GM19240 (cell line): Measurements from ENCODE around the gene ARHGAP8.

Experiments used
- DNase-seq: peaks from one replicate; pipeline ENCODE4 v3.0.0; 2011; ENCODE audit warnings: low spot score; ENCODE audit not compliant: insufficient read length

Gene ARHGAP8

DNA sequence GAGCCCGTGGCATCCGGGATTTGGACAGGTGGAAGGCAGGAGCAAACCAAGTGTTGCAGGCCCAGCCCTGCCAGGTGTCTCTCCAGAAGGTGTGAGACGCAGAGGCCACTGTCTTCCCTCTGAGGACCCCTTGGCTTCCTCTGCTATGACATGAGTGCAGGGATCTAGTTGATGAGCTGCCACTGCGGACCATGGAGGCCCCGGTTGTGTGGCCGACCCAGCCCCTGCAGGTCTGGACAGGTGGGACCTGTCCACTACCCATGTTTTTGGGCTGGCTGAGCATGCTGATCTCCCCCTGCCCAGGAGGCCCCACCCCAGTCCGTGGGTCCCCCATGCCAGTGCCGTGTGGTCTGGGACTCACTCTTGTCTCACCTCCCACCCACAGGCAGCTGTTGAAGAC is 27.5 kb upstream of the ARHGAP8 start:
- DNase-seq = no peak

DNA sequence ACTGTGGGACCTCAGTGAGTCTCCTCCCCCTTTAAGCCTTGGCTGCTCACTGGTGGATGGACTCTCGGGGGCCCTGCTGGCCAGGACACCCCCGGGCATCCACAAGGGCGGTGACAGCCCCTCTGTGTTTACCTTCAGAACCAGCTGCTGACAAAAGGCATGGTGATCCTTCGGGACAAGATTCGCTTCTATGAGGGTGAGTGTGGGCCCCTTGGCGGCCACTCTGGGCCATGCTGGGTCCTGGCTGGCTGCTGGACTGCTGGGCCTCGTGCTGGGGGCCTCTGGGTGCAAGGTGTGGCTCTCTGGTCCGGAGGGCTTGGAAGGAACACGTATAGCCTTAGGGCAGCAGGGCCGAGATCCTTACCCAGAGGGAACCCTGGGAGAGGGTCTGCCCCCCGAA is 25.9 kb upstream of the ARHGAP8 start:
- no peak for DNase-seq

DNA sequence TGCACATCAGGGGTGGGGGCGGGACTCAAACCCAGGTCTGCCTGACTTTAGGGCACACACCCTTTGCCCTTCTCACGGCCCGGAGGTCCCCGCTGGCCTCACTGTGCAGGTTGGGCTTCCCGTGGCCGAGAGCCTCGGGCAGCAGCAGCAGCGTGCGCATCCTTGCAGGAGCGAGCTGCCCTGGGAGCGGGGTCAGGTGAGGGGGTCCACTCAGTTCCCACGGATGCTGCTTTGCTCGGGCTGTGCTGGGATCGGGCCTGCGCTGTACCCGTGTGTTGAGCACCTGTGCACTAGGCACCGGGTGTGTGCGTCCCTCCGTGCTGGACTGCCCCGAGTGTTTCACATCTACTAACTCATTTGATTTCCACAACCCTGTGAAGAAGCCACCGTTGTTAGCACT is 25.2 kb upstream of the ARHGAP8 start:
- no peak for DNase-seq

DNA sequence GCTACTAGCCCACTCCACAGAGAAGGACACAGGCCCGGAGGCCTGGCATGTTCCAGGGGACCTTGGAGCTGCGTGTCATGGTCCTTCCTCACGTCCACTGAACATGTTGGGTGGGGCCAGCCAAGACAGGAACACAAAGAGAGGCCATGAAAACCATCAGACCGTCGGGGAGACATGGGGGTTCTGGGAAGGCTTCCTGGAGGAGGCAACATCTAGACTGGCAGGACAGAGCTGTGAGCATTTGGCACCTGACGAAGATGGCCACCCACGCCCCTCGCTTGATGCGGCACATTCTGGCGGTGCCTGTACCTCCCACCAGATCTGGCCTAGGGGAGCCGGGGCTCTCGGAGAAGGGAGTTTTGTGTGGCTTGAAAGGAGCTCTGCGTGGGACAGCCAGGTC is 24.7 kb upstream of the ARHGAP8 start:
- no peak for DNase-seq

DNA sequence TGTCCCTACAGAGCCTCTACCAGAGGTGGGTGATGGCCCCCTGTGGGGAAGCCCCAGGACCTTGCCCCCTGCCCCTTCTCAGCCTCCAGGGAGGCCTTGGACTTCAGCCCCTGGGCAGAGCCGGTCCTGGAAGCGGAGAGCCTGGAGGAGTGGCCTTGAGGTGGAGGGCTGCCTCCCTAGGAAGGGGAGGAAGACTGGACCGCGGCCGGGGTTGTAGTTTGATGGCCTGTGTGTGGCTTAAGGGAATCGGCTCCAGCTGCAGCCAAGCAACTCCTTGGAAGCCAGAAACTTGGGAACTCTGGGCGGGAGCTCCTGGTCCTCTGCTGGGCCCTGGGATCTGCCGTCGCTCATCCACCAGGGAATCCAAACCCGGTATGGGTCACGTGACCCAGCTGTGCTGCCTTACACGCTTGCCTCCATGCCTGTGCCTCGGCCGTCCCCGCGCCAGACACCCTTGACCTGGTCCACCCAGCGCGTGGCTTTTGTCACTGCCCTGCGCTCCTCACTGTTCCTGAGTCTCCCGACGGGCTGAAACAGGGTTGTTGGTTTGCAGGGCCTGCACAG is 23.5 kb upstream of the ARHGAP8 start:
- DNase-seq = no peak

DNA sequence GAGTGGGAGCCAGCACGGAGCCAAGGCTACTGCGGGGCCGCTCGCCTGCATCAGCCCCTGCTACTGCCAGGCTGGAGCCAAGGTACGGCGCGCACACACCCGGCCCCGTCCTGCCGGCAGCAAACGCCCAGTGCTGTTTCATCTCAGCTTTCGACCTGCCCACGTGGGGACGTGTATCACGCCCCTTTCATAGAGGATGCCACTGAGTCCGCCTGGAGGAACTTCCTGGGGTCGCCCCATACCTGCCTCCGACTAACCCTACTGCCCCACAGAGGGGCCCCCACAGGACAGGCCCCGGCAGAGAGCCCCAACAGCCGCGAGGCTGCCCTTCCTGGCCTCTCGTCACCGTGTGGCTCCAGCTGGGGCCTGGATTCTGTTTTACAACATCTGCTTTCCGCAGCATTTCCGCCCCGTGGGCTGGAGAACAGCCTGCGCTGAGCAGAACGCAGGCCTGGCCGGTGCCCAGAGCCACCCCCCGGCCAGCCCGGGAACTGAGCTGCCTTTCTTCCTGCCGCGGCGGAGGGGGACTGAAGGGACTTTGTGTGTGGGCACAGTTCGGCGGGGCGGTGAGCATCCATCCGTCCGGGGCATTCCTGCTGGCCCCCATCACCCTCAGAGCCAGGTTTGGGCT is 22.9 kb upstream of the ARHGAP8 start:
- no peak for DNase-seq

DNA sequence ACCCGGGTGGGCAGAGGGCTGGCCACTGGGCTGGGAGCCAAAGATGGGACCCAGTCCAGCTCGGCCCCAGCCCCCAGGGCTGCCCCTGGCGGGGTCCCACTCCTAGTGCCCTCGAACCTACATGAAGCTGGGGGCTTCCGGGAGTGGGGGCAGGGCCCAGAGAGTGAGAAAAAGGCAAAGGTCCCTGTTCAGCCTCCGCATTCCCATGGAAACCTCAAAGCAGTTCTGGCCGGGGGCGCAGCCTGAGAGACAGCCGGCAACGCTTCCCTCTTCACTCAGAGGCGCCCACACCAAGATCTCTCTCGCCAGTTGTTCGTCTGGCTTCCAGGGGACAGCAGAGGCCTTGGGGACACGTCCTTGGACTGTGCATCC is 22.4 kb upstream of the ARHGAP8 start:
- DNase-seq = no peak

DNA sequence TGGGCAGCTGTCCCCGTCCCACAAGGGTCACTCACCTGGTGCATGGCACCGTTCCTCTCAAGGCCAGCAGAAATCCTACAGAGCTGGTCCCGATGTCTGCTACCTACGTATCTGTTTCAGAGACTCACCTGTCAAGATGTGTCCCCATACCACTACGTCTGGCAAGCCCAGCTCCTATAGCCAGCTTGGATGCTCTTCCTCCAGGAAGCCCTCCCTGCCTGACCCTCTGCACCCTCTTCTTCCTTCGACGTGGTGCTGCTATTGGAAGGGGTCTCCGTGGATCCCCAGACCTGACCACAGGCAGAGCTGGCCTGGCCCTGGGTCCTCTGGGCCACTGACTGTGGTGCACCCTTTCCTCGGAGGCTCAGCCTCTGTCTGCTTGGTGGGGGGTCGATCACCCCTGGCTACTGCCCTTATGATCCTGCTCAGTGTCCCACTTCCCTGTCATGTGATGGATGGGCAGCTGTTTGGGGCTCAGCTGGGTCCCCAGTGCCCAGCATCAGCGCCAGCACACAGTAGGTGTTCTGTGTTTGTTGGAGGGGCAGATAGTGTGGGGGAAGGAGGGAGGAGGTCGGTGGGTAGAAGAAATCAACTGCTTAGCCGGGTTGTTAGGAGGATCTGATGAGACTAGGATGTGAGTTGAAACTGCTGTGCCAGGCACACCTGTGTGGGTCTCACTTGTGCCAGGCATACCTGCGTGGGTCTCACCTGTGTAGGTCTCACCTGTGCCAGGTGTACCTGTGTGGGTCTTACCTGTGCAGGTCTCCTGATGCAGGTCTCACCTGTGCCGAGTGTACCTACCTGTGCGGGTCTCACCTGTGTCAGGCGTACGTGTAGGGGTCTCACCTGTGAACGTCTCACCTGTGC is 21.7 kb upstream of the ARHGAP8 start:
- no peak for DNase-seq

DNA sequence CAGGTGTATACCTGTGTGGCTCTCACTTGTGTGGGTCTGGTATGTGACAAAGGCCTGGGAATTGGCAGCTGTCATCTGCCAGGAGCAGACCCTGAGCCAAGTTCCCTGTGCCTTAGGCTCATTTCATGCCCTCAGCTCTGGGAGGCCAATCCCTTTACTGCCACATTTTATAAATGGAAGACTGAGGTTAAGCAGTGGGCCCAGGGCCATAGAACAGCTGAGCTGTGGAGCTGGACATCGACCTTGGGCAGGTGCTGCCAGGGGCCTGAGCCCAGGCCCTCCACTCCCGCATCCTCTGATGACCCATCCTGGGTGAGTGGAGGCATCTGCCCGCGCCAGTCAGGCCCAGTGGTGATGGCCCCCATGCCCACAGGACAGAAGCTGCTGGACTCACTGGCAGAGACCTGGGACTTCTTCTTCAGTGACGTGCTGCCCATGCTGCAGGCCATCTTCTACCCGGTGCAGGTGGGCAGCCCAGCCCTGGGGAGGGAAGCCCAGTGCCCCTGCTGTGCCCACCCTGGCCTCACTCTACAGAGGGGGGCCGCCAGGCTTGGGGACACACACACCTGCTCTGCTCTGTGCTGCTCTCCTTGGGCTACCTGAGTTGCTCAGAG is 20.9 kb upstream of the ARHGAP8 start:
- no peak for DNase-seq

DNA sequence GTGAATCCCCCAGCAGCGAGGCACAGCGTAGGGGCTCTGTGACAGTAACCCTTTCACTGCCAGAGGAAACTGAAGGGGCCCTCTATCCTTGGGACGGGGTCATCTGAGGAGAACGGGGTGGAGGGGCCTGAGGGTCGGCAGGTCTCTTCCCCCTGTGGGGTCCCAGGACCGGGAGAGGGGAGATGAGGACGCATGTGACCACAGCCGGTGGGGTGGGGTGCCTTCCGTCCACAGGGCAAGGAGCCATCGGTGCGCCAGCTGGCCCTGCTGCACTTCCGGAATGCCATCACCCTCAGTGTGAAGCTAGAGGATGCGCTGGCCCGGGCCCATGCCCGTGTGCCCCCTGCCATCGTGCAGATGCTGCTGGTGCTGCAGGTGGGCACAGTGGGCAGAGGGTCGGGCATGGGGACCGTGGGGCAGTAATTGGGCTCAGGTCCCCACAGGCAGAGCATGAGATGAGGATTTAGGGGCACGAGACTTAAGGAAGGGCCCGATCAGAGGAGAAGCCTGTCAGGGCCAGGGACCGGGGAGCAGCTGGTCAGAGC is 20.3 kb upstream of the ARHGAP8 start:
- no peak for DNase-seq

DNA sequence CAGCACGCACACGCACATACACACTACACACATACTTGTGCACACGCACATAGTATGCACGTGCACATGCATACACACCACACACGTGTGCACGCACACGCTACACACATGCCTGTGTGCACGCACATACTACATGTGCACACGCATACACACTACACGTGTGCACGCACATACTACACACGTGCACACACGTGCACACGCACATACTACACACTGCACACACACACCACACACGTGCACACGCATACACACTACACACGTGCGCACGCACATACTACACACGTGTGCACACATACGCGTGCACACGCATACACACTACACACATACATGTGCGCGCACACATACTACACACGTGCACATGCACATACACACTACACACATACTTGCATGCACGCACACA is 19.7 kb upstream of the ARHGAP8 start:
- no peak for DNase-seq

DNA sequence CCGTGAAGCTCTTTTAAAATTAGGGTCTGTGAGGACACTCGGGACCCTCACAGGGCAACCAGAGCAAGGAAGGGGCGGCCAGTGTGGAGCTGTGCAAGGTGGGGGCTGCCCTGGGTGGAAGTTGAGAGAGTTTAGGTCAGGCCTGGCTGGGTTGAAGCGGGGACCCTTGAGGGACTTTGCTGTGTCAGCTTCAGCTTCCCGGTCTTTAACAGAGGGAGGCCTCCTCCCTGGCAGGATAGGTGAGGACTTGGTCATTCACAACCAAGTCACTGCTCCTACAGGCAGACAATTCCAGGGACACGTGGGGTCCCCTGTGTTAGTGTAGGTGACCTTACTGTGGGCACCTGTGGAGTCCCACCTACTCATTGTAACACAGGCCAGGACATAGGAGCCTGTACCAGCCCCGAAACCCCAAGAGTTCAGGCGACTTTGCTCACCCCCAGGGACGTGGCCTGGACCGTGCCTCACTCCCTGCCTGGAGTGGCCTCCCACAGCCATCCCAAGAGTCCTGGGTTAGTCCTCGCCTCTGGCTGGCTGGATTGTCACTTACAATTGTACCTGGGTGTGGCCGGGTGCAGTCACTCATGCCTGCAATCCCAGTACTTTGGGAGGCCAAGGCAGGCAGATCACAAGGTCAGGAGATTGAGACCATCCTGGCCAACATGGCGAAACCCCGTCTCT is 18.8 kb upstream of the ARHGAP8 start:
- no peak for DNase-seq

DNA sequence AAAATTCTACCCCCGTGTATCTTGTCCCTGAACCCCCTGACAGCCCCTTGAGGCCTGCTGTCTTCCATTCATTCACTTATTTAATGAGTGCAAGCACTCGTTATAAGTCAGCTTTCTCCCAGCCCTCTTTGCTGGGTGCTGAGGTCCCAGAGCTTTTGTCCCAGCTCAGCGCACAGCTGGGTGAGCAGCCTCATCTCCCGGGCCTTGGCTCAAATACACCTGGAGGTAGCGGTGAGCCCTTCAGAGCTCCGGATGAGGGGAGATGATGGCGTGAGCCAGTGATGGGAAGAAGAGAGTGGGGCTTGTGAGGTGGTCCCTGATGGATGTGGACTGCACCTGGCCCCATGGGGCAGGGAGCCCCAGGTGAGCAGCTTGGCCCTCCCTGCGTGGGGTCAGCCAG is 18.1 kb upstream of the ARHGAP8 start:
- DNase-seq = no peak

DNA sequence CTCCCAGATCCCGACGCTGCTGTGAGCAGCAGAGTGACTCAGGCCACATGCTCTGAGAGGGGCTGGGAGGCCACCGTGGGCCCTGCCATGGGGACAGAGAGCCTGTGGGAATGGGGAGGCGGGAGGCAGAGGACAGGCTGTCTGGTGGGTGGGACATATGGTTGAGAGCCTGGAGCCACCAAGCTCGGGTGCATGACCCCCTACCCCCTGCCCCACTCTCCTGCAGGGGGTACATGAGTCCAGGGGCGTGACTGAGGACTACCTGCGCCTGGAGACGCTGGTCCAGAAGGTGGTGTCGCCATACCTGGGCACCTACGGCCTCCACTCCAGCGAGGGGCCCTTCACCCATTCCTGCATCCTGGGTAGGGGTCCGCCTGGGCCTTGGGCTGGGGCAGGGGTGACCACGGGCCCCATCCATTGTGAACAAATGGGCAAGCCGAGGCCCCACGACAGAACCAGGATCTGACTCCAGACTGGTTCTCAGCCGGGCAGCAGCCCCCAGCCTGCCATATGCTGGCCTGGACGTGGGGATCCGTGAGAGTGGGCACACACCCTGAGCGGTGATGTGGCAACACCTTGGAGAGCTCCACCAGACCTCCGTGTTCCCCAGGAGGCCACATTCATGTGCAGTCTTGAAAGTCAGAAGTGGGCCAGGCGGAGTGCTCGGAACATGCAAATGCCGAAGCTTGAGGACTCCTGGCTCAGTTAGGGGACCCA is 17.4 kb upstream of the ARHGAP8 start:
- no peak for DNase-seq

DNA sequence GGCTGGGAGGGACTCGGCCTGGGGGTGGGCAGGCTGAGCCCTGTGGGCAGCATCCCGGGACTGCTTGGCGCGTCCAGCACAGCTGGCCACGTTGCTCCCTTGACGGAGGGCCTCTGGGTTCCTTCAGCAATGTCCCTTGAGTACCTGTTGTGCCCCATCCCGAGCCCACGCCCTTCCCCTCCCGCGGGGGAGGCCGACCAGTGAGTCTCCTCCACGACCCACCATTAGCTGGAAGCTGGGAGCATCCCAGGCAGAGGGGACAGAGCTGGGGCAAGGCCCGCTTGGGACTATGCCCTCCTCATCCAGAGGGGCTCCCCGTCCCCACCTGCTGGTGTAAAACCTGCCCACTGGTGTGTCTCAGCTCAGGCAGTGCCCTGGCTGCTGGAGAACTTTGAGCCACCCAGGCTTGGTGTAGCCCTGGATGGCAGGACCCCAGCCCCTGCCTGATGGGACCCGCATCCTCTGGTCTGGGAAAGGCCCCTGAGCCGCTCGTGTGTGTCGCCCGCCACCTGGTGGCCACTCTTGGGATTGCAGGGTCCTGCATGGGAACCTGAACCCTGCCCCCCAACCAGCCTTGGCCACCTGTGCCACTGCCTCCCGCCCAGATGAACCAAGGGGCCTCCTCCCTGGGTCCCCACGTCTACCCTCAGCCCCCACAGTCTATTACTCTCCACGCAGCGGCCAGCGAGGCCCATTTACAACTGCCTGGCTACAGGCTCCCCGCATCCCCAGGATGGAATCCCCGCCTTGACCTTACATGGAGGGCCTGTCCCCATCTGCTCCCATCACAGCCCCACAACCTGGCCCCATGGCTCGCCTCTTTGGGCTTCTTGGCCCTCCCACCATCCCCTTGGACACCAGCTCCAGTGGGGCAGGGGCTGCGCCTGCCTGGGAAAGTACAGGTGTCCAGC is 16.6 kb upstream of the ARHGAP8 start:
- peak; percentile 74 for DNase-seq

DNA sequence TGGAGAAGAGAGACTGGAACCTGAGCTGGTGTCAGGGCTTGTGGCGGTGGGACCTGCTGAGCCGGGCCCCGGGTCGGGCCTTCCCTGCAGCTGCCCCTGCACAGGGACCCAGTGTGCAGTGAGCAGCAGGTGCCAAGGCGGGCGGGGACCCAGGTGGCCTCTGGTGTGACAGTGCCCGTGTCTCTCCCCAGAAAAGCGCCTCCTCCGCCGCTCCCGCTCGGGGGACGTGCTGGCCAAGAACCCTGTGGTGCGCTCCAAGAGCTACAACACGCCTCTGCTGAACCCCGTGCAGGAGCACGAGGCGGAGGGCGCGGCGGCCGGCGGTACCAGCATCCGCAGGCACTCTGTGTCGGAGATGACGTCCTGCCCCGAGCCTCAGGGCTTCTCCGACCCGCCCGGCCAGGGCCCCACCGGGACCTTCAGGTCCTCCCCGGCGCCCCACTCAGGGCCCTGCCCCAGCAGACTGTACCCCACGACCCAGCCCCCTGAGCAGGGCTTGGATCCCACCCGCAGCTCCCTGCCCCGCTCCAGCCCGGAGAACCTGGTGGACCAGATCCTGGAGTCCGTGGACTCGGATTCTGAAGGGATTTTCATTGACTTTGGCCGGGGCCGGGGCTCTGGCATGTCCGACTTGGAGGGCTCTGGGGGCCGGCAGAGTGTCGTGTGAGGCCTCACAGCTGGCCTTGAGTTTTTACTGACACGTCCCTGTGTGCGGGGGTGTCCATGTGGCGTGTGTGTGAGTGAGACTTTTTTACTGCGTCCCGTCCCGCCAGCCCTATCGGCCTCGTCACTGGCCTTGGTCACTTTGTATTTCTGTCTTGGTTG is 15.6 kb upstream of the ARHGAP8 start:
- no peak for DNase-seq

DNA sequence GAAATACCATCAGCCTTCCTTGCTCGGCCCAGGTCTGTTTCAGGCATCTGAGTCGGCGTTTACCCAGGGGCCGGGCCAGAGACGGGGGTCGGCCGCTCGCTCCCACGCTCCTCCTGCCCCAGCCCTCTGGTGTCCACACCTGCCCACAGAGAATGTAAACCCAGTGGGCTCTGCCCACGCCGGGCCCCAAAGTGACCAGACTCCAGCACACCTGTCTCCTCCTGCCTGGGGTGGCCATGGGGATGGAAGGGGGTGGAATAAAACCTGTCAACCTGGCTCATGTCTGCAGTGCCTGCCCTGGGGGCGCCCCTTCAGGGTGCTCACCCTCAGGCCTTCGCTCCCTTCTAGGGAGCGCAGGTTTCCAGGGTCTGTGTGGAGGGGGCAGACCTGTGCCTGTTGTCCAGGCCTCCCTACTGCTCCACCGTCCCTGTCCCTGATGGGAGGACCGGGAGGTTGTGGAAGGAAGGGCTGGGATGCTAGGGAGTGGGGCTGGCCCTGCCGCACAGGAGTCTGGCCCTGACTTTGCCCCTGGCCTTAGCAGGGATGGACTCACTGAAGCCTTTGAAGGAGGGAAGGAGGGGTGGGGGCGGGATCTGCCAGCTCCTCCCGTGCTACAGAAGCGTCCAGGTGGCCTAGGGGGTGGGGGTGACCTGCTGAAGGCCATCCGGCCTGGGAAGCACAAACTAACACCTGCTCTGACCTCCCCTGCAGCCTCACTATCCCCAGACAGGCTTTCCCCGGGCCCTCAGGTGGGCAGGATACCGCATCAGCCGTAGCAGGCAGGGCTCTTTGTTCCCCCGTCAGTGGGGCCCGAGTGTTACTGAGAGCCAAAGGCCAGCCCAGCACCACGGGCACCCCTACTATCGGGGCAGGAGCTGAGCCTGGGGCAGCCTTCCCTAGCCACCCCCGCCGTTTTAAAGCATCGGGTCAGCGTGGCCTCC is 14.7 kb upstream of the ARHGAP8 start:
- no peak for DNase-seq

DNA sequence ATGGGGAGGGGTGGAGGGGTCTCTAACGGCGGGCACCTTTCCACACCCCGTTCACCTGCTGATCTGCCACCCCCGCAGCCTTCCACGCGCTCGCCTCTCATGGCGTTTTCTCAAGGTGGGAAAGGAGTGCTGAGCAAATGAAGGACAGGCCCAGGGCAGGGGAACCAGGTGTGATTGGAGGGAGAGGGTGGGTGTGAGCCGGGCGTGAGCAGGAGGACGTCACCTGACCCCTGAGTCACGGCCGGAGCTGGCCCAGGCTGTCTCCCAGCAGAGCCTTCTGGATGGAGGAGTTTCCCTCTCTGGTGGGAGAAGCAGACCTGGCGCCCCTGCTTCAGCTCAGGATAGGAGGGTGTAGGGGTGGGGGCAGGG is 14.0 kb upstream of the ARHGAP8 start:
- DNase-seq = no peak
